NCI-H82 treated with DMSO at 0.1 percent for 48 hours (cell line): ENCODE results near the gene ADH5.
"Not testable (repeated sequence)": the region's sequence is repeated elsewhere in the genome, so short reads cannot be mapped to it uniquely, and the experiment has no call there.

Experiments
- DNase-seq: peaks from one replicate; lab custom pipeline; 2025; ENCODE audit not compliant: unreplicated experiment; lab: John Stamatoyannopoulos, UW

ADH5 gene

GRCh38 chr4:99088481-99089365 is at the start of gene ADH5:
ADH5 (minus strand) TSS chr4:99088788; CDS start chr4:99088700, 88 bp downstream.
- peak; percentile 33 for DNase-seq

- no peak for DNase-seq
Measured at GRCh38 chr4:99136329-99136728, 47.7 kb upstream of the ADH5 start.

- DNase-seq, result no peak
Measured at GRCh38 chr4:99135541-99136162, 47.1 kb upstream of the ADH5 start.

GRCh38 chr4:99134586-99134985 is 46.0 kb upstream of the ADH5 start:
- DNase-seq, result no peak

GRCh38 chr4:99131378-99131777 is 42.8 kb upstream of the ADH5 start:
- no peak for DNase-seq

GRCh38 chr4:99126376-99126775 is 37.8 kb upstream of the ADH5 start:
- no peak for DNase-seq

- DNase-seq, result no peak
Measured at GRCh38 chr4:99121008-99121407, 32.4 kb upstream of the ADH5 start.

GRCh38 chr4:99120501-99120900 is 31.9 kb upstream of the ADH5 start:
- DNase-seq, result no peak

GRCh38 chr4:99117876-99118693 is 29.5 kb upstream of the ADH5 start:
- peak; percentile 1 for DNase-seq

GRCh38 chr4:99117122-99117841 is 28.7 kb upstream of the ADH5 start:
- DNase-seq, result not testable (repeated sequence)

- not testable (repeated sequence) for DNase-seq
Measured at GRCh38 chr4:99109286-99109685, 20.7 kb upstream of the ADH5 start.

- DNase-seq, result no peak
Measured at GRCh38 chr4:99104153-99104552, 15.6 kb upstream of the ADH5 start.

- no peak for DNase-seq
Measured at GRCh38 chr4:99103166-99103565, 14.6 kb upstream of the ADH5 start.

- DNase-seq, result no peak
Measured at GRCh38 chr4:99102634-99103033, 14.0 kb upstream of the ADH5 start.

- DNase-seq, result no peak
Measured at GRCh38 chr4:99100876-99101275, 12.3 kb upstream of the ADH5 start.

- DNase-seq, result not testable (repeated sequence)
Measured at GRCh38 chr4:99099814-99100213, 11.2 kb upstream of the ADH5 start.

GRCh38 chr4:99099311-99099710 is 10.7 kb upstream of the ADH5 start:
- no peak for DNase-seq

GRCh38 chr4:99091841-99092240 is 3.3 kb upstream of the ADH5 start:
- not testable (repeated sequence) for DNase-seq

GRCh38 chr4:99091216-99091575 is 2.6 kb upstream of the ADH5 start:
- no peak for DNase-seq

GRCh38 chr4:99090481-99091215 is 2.1 kb upstream of the ADH5 start:
- no peak for DNase-seq
